Stimulated activated naive CD4-positive, alpha-beta T cell (primary cell): ENCODE results near the gene SOX13.
A peak's percentile ranks its signal among the peaks of the same experiment; 100 is the strongest.

Source experiments
- DNase-seq, 6 experiments: peaks; one replicate each; lab custom pipeline; 2025; lab: John Stamatoyannopoulos, UW

Gene SOX13

DNA sequence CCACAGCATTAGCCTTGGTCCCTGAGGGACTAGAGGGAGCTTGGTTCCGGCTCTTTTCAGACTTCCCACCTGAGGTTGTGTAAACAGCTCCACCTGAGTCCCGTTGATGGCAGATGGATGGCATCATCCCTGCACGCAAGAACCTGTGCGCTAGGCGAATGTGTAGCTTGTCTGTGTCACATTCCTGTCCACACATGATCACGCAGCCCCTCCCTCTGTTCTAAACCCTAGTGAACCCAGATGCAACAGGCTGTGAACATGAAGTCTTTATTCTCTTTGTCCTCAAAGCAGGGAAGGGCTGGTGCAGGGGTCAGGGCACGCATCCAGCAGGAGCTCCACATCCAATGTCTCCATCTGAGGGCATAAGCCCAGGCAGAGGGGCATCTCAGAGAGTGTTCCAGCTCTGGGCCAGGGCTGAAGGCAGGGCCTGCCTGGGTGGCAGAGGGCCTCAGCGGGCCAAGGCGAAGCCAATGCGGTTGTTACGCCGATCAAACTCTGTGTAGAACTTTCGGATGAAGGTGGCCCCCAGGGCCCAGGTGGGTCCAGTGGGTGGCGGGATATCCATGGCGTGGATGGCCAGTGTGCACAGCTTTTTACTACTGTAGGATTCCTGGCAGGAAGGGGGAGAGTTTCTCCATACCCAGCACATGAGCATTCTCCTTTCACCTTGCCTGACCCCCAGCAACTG is 81.8 kb downstream of the SOX13 start:
- no peak for DNase-seq

DNA sequence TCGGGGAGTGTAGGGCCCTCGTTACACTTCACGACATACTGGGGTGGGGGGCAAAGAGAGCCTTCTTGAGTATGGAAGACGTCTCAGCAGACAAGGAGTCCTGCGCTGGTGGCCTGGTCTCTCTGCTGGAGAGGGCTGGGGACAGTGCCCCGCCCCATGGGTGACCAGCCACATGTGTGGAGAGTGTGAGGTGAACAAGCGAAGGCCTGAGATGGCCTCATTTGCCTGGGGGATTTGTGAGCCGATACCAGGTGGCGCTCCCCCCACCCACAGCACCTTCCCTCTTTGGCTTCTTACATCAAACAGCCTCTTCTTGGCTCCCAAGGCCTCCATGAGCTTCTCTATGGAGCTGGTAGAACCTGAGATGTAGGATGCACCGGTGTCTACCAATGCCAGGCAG is 83.0 kb downstream of the SOX13 start:
- no peak for DNase-seq

DNA sequence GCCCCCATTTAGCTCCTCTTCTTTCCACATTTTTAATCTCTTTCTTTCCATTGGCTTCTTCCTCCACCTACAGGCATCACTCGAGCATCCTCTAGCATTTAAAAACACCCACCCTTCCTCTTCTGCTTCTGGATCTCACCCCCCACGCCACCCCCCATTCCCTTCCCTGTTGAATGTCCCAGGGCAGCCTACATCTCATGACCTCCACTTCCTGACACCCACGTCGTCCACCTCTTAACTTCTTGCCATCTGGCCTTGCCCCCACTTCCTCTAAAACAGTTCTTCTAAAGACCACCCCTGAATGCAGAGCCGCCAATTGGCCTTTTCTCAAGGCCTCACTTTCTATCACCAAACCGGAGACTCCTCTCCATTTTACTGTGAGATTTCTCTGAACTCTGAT is 85.0 kb downstream of the SOX13 start:
- DNase-seq: no peak

DNA sequence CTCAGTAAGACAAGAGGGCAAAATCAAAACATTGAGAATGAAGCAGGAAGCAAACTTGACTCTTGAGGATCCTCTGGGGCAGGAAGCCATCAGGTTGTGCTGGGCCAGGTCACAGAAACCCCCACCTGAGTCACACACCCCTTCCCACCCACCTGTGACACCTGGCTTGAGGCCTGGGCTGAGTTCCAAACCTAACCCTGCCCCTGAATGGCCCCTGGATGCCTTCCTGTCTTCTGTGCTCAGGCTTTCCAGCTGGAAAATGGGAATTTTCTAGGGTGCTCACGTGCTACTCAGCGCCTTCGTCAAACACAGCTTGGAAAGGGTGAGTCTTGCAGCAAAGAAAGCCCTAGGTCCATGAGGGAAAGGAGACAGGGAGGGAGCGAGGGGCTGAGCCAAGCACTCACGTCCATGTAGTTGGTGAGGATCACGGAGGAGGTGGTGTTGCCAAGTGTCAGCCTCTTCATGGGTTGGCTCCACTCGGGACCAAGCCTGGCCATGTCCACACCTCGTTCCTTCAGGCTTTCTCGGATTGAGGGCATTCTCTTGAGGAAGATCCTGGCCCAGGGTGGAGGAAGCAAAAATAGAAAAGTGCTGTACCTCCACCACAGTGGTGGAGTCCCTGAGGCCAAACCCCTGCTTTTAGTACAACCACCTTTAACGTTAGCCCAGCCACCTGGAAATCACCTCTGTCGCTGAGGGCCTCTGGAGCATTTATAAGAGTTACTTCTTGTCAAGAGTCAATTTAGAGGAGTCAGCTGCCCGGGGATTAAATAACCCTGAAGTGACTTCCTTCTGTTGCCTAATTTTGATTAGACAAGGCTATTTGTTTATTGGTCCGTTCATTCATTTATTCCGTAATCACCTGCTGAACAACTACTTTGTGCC is 88.9 kb downstream of the SOX13 start:
- DNase-seq: no peak

DNA sequence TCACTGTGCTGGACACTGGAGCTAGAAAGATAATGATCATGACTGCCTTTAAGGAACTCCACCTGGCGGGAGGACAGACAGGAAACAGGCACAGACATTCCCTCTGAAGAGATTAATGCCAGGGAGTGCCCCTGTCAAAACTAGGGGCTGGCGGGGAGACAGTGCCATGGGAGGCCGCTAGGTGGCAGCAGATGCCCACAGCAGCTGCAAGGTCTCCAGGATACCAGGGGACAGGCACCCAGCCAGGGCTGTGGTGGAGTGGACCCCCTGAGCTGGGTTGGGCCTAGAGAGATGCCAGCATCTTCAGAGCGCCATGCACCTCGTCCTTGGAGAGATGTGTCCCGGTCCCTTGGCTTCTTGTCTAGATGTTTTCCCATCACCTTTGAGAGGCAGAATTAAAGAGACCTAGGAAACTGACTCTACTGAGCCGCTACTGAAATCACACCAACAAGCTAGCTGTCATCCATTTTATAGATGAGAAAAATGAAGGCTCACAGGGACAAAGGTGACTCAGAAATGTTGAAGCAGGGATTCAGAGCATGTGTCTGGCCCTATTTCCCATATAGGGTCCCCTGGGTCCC is 89.7 kb downstream of the SOX13 start:
- DNase-seq: peak; percentile 45 to 78 (median 72)

DNA sequence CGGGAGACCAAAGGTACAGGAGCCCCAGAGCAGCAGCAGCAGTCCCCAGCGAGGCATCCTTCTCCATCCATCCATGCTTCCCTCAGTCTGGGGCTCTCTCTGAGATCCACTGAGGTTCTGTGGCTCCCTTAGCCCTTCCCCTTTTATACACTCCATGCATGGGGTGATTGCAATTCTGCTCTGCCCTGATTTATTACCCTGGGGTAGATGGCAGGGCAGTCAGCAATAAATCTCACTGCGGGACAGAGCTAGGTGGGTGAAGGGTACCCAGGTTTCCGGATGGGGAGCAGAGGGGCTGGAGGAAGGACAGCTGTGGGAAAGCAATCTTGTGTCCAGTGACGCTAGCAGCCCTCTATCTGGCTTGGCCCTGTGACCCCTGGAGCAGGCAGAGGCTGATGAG is 93.3 kb downstream of the SOX13 start, which contains the start of gene REN:
Gene REN, minus strand, starts transcription at position 119 of the 400 bp plus-strand sequence. Its CDS starts 44 bp downstream, at position 75.
- DNase-seq: no peak

DNA sequence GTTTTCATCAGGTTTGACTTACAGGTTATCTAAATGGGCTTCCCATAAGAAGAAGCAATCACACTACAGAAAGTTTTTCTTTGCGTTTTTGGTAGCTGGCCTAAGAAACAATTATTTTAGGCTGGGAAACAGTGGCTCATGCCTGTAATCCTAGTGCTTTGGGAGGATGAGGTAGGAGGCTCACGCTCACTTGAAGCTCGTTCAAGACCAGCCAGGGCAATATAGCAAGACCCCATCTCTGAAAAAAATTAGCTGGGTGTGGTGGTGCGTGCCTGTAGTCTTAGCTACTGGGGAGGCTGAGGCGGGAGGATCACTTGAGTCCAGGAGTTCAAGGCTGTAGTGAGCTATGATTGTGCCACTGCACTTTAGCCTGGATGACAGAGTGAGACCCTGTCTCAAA is 94.8 kb downstream of the SOX13 start:
- DNase-seq: no peak

DNA sequence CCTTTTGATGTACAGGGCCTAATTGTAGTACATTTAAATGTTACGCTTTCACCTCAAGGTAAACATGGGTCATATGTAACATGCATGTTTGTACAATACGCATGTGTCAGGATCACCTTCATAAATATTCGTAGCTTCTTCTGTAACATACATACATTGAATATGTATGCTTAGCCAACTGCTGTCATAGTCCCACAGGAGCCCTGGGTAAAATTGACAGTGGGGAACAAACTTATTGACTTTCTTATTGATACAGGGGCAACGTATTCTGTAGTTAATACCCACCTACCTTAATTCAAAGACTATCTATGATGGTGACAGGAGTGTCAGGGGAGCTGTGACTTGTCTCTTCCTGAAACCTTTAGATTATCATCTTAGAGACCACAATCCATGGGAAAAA is 96.9 kb downstream of the SOX13 start:
- no peak for DNase-seq

DNA sequence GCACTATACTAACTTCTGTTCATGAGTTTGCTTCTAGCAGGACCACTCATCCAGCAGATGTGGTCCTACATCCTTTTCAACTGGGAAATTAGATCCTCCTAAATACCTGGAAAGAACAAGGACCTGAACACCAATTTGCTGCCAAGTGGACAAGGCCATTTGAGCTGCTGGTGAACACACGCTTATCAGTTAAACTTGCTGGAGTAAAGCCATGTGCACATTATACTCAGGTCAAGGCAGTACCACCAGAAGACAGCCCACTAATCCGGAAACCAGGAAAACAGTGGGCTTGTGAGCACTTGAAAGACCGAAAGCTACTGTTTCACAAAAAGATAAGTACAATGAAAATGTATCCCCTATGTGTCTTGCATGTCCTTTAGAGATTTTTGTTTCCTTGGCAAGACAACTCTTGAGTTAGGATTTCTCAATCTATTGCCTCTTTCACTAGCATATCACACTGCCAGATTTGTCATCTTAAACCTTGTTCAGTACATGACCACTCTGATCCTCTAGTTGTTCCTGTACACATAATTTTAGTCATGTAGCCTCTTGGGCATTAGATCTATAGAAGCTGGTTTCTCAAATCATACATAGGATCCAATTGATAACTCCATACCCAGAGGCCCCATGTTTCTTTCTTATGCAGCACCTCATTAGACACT is 97.7 kb downstream of the SOX13 start:
- no peak for DNase-seq

DNA sequence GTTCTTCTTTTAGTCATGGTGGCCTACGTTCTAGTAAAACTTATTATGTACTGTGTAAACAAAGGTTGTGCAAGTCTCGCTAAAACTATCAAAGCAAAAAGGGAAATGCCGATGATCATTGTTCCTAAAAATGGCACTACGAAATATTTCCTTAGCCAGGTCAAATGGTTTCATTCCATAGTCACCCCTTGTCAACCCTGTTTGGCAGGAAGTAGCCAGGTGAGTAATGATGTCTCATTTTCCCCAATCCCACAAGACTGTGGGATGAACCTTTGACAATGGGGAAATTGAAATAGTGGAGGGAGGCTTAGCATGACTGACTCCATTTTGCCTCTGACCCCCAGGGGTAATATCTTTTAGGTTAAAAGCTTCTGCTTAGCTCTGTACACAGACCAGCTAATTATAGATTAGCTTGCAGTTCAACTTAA is 98.8 kb downstream of the SOX13 start:
- no peak for DNase-seq

DNA sequence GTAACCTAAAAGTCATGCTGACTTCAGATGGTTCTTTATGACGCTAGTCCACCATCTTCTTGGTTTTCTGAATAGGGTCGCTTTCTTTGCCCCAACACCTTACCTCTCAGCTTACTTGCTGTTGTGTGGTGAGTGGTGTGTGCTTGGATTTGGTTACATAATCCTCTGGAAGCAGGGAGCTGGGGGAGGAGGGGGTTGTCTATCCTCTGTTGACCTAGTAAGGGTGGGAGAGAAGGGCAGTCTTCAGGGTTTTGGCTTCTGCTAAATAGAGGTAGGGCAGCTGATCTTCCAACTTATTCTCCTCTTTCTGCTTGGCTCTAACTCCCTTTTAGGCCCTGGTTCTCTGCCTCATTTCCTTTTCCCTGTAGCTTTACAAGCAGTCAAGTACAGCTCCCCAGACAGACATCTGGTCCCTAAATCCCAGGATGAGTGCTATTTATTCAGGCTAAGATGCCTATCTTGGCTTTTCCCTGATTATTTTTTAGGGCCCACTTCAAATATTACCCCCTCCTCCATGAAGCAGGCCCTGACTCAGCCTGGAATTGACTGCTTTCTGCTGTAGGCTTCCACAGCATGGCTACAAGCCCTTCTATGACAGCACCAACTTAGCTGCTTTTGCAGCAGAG is 99.6 kb downstream of the SOX13 start:
- DNase-seq: no peak

DNA sequence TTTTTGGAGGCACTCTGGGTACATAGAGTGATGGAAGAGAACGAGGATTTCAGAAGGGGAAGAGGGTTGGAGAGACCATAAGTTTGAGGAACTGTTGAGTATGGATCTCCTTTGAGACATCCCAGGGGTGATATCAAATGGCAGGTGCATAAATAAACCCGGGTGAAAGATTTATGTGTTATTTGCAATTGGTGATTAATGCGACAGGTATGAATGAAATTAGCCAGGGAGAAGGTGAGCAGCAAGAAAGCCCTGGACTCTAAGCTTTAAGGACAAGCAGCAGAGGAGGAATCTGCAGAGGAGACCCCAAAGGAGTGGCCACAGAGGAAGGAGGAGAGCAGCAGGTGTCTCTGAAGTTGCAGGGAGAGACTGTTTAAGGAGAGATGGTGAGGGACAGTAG is 102.0 kb downstream of the SOX13 start:
- DNase-seq: no peak

DNA sequence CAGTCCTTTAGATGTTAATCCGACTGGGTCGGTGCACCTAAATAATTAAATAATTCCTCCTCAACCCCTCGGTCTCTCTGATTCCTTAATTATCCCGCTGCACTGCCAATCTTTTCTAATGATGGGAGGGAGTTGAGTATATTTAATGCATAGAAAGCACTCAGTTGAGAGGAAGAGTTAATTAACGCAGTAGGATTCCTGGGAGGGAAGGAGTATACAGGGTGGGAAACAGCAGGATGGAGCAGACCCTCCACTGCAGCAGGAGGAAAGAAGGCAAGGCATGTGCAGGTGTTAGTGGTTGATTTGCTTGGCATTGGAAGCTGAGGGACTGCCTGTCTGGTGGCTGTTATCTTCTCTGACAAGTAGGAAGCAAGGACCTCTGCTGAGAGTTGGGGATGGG is 103.1 kb downstream of the SOX13 start:
- no peak for DNase-seq

DNA sequence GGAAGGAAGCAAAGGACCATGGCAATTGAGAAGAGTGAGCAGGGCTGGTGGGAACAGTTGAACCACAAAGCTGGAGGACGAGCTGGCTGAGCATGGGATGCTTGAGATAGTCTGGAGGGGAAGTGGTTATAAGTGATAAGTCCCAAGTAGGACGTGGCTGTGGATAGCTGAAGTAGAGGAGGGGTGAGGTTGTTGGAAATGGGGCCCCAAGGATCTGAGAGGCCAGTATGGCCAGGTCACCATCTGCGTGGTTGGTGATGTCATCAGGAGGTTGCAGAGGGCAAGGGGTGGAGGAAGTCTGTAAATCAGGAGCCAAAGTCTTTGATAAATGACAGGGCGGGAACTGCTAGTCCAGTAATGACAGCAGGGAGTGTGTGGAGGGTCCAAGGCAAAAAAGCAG is 104.2 kb downstream of the SOX13 start:
- DNase-seq: no peak
